HG03354 (cell line): ENCODE data around the gene FAM118B.
A peak's percentile ranks its signal among the peaks of the same experiment; 100 is the strongest.

Experiments
- ATAC-seq: cut with Tn5 transposase; IDR thresholded peaks from one replicate; pipeline ENCODE4 v1.9.1; 2021; ENCODE audit warnings: mild to moderate bottlenecking; ENCODE audit not compliant: unreplicated experiment, poor library complexity, severe bottlenecking

FAM118B gene

GRCh38 chr11:126265811-126266210 is 54.2 kb downstream of the FAM118B start:
- no peak for ATAC-seq

- ATAC-seq: no peak
Measured at GRCh38 chr11:126267650-126268049, 56.1 kb downstream of the FAM118B start.

GRCh38 chr11:126268361-126268707 is 56.8 kb downstream of the FAM118B start:
- ATAC-seq: peak; percentile 2

GRCh38 chr11:126268708-126269579 is 57.4 kb downstream of the FAM118B start, which contains the start of the genes FOXRED1 and SRPRA:
Gene FOXRED1, plus strand, starts transcription at chr11:126269154. Its CDS starts 53 bp downstream, at chr11:126269207.
Gene SRPRA, minus strand, starts transcription at chr11:126268895. Its CDS starts 91 bp downstream, at chr11:126268804.
- peak; percentile 99 for ATAC-seq

GRCh38 chr11:126277322-126277721 is 65.7 kb downstream of the FAM118B start:
- no peak for ATAC-seq

GRCh38 chr11:126277780-126278179 is 66.2 kb downstream of the FAM118B start:
- no peak for ATAC-seq

GRCh38 chr11:126279191-126279590 is 67.6 kb downstream of the FAM118B start:
- no peak for ATAC-seq

GRCh38 chr11:126280595-126280994 is 69.0 kb downstream of the FAM118B start:
- ATAC-seq: no peak

GRCh38 chr11:126281245-126281644 is 69.7 kb downstream of the FAM118B start:
- no peak for ATAC-seq

GRCh38 chr11:126281666-126282175 is 70.1 kb downstream of the FAM118B start:
- no peak for ATAC-seq

GRCh38 chr11:126282361-126282735 is 70.8 kb downstream of the FAM118B start:
- peak; percentile 33 for ATAC-seq

- ATAC-seq: peak; percentile 73
Measured at GRCh38 chr11:126282736-126283591, 71.4 kb downstream of the FAM118B start, which contains the start of gene TIRAP. Gene TIRAP, plus strand, starts transcription at chr11:126283093. Its CDS starts 7,802 bp downstream, at chr11:126290895.

GRCh38 chr11:126284829-126285228 is 73.2 kb downstream of the FAM118B start:
- ATAC-seq: peak; percentile 36

- no peak for ATAC-seq
Measured at GRCh38 chr11:126288237-126288636, 76.7 kb downstream of the FAM118B start.

- ATAC-seq: no peak
Measured at GRCh38 chr11:126290887-126291286, 79.3 kb downstream of the FAM118B start.

- no peak for ATAC-seq
Measured at GRCh38 chr11:126293726-126294125, 82.1 kb downstream of the FAM118B start.

- no peak for ATAC-seq
Measured at GRCh38 chr11:126297004-126297403, 85.4 kb downstream of the FAM118B start.

- ATAC-seq: peak; percentile 90
Measured at GRCh38 chr11:126303623-126304456, 92.3 kb downstream of the FAM118B start, which contains the start of gene DCPS. Gene DCPS, plus strand, starts transcription at chr11:126304060. Its CDS starts 21 bp downstream, at chr11:126304081.

- ATAC-seq: no peak
Measured at GRCh38 chr11:126304457-126305075, 93.0 kb downstream of the FAM118B start.
